Thyroid gland (tissue), 4 donors: ENCODE results near the gene MYH1.

Experiments used
- CTCF ChIP-seq, 6 experiments: fragments of 200-600 bp in 3 of 6; fragments of 450-650 bp in 3 of 6; sonication (generic) in 3 of 6; IDR thresholded peaks; one replicate each; pipeline ENCODE4 v1.5.1; 2016 to 2019; ENCODE audit warnings: antibody characterized with exemption in 6 of 6, mild to moderate bottlenecking in 2 of 6, inconsistent platforms in 1 of 6, moderate library complexity in 1 of 6
- POLR2A ChIP-seq, 2 donors: fragments of 450-650 bp; IDR thresholded peaks; one replicate each; pipeline ENCODE4 v1.6.1; 2017; ENCODE audit warnings: antibody characterized with exemption in 2 of 2, mild to moderate bottlenecking in 2 of 2, moderate library complexity in 1 of 2

GRCh38 chr17:10471858-10472257, 46.5 kb downstream of the MYH1 start:
- TF ChIP-seq CTCF (IDR thresholded peaks at IDR 0.05): no peak
- TF ChIP-seq POLR2A (IDR thresholded peaks at IDR 0.05): no peak
